NCI-H187 treated with DMSO at 0.1 percent for 48 hours (cell line): ENCODE data around the gene EPYC.
"Not testable (repeated sequence)": the region's sequence is repeated elsewhere in the genome, so short reads cannot be mapped to it uniquely, and the experiment has no call there.

Experiments used
- DNase-seq: peaks from one replicate; lab custom pipeline; 2025; lab: John Stamatoyannopoulos, UW

The EPYC gene

DNA sequence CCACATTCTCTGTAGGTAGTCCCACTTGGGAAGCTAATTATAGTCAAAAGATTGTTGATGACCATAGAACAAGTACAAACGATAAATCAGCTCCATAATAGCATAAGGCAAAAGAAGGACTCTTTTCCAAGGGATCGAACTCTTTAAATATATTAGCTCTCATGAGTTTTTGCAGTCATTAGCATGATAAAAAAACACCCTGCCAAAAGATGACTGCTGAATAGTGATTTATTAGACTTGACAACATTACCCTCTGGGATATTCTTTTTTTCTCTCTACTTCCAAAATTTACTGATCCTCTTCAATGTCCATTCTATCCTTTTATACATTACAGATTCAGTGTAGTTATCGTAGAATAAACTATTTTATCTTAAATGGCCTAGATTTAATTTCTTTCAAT is 14.2 kb downstream of the EPYC start:
- no peak for DNase-seq

- DNase-seq, result no peak
Measured at GRCh38 chr12:90989686-90990111, 15.1 kb downstream of the EPYC start.

GRCh38 chr12:90987520-90987919 is 17.3 kb downstream of the EPYC start:
- DNase-seq, result no peak

DNA sequence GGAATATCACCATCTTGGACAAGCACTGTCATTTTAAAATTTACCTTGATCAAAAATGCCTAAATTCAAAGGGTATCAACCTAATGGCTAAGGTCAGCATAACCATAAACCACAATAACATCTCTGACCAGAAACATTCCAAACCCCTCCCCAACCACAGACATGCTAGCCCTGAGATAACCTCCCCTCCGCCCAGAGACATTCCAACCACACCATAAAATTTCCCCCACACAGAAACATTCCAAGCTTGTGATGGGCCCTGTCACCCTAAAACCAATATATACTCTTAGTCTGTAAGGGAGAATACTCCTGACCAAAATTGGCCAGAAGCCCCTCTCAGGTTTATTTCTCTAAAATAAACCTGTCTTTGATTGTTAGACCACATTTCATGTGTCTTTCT is 17.7 kb downstream of the EPYC start:
- DNase-seq, result no peak

DNA sequence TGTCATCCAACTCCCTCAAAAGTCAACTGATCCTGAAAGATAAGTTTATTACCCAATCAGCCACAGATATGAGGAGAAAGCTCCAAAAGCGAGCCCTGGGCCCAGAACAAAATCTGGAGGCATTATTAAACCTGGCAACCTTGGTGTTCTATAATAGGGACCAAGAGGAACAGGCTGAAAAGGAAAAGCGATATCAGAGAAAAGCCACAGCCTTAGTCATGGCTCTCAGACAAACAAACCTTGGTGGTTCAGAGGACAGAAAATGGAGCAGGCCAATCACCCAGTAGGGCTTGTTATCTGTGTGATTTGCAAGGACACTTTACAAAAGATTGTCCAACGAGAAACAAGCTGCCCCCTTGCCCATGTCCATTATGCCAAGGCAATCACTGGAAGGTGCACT is 19.4 kb downstream of the EPYC start:
- not testable (repeated sequence) for DNase-seq

- DNase-seq, result no peak
Measured at GRCh38 chr12:90984114-90984513, 20.7 kb downstream of the EPYC start.

- DNase-seq, result no peak
Measured at GRCh38 chr12:90982170-90982569, 22.6 kb downstream of the EPYC start.

DNA sequence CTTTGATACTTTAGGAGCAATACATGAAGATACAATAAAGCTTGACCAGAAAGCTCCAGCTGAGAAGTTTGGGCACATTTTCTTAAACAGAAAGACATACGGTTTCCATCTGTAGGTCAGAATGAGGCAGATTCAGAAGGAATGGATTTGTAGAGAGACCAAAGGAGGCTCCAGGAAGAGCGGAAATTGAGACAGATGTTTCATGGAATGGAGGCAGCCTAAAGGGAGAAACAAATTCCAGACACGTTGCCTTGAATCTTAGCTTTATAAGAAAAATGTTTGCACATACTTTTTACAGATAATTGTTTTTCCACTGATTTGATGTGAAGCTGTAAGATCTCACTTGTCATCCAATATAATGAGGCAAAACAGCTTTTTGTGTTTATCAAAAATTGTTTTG is 24.8 kb downstream of the EPYC start:
- DNase-seq, result no peak

DNA sequence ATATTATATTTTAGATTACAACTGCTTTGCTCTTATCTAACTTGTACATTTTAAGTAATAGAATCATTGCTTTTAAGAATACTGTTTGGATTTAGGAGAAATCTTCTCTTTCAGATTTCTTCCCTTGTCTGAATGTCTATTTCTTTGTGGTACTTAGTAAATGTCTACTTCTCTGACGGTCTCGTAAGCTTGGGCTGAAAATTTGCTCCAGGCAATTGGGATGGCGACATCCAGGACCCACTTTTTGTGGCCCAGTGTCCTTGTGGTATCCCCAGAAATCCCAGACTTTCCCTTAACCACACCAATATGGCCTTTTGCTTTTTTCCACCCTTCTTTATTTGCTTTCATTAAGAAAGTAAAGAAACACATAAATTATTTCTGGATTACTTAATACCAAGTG is 25.8 kb downstream of the EPYC start:
- no peak for DNase-seq

DNA sequence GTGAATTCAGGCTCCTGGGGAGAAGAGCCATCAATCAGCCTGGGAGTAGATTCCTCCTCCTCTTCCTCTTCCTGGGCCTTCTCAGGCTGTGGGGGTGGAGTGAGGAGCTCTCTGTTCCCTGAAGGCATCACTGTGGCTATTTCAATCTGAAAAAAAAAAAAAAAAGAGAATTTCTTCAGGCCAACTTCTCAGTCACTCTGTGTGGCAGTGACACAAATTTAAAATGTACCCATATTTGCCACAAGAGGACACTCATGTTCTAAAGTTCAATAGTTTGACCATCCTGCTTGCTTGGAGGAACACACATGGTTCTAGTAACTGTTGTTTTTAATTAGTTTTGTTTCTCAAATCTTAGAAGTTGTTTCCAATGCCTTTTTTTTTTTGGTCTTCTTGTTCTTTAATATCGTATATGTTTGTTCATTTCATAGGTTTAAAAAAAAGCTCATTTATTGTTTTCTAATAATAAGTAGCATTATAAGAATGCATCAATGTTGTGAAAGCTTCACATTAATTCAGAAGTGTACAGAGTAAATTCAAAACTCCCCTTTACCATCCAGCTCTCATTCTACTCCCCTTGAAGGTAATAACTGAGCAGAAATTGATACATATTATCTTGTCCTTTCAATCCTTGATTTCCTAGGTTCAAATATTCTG is 26.5 kb downstream of the EPYC start:
- DNase-seq, result no peak

DNA sequence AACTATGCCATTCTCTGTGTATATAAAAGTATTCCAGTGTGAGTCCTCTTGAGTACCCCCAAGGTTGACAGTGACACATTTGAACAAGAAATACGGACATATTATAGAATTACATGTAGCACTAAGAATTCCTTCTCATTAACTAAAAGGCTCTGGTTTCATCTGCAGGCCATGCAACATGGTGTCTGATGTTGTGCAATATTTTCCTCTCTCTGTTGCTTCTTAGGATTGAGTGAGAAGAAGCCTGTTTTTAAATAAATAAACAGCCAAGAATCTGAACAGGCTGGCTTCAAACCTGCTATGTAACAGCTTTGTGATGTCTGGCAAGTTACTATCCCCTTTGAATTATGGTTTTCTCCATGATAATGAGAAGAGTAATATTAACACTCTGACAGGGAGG is 27.5 kb downstream of the EPYC start:
- DNase-seq, result no peak

- no peak for DNase-seq
Measured at GRCh38 chr12:90974286-90974685, 30.5 kb downstream of the EPYC start.

- no peak for DNase-seq
Measured at GRCh38 chr12:90972226-90972625, 32.5 kb downstream of the EPYC start.

DNA sequence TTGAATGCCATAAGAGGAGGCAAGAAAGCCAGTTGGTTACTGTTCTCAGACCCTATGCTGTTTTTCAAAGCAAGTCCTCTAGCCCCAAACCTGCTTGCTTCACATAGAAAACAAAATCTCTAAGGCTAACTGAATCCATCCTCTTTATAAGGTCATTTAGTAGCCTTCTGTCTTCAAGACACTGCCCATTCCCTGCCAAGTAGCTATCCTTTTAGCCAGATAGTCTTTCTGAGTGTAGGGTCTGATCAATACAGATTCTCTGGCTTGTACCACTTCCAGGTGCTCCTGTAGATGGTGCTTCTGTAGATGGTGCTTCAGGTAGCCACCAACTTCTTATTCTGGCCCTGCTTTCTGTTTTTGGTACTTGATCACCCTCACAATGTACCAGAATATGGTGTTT is 33.9 kb downstream of the EPYC start:
- no peak for DNase-seq

GRCh38 chr12:90970471-90970870 is 34.3 kb downstream of the EPYC start:
- no peak for DNase-seq

GRCh38 chr12:90969851-90970250 is 34.9 kb downstream of the EPYC start:
- DNase-seq, result no peak

GRCh38 chr12:90969346-90969745 is 35.4 kb downstream of the EPYC start:
- DNase-seq, result no peak

GRCh38 chr12:90965204-90965603 is 39.6 kb downstream of the EPYC start:
- no peak for DNase-seq

DNA sequence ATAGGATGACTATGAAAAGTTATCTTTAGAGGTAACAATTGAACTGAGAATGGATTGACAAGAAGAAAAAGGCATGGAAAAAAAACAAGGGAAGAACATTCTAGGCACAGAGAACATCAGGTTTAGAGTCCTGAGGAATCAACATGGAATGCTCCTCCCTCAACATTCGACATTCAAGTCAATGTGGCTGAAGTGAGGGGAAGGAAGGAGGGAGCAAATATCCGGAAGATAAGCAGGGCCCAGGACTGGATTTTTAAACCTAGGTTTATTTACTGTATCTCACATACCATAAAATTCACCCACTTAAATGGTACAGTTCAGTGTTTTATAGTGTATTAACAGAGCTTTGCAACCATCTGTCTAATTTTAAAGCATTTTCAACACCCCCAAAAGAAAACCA is 40.2 kb downstream of the EPYC start:
- no peak for DNase-seq

GRCh38 chr12:90963946-90964345 is 40.8 kb downstream of the EPYC start:
- no peak for DNase-seq

DNA sequence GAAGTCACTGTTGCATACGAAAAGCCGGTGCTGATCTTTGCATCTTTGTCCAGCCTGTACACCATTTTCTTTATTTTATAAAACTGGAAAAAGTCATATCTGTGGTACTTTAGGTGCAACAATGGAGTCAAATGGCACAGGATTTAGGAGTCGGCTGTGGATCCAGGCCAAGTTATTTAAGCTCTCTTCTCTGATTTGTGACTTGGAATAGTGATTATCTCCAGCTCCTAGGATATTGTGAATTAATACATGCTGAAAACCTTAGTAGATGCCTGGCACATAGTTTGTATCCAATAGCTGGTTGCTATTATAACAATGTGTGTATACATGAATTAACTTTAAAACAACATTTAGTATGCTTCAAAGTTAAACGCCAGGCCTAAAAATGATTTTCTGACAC is 43.6 kb downstream of the EPYC start:
- no peak for DNase-seq

- no peak for DNase-seq
Measured at GRCh38 chr12:90959538-90960139, 45.1 kb downstream of the EPYC start.

DNA sequence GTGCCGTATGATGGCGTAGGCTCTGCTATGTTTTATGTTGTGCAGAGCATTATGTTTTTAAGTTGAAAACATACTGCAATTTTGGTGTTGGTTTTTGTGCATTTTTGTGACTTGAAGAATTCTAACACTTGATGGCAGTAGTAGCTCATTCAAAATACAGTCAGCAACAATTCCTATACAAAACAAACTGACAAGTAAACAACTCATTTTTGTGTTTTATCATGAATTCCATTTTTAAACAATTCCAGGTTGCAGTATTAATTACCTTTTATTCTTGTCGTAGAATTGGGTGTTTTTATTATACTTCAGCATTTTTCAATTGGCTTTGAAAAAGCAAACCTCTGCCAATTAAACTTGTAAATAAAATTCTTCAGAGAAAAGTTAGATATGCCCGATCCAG is 45.7 kb downstream of the EPYC start:
- no peak for DNase-seq

GRCh38 chr12:90958347-90958746 is 46.4 kb downstream of the EPYC start:
- no peak for DNase-seq
